H9 (cell line): Measurements from ENCODE around the gene RBL1. TPM values are rescaled to one million over a fixed set of nuclear protein-coding genes. Genes with fewer than 3 reads are reported as not detected.

Experiments used
- DNase-seq: peaks from one replicate; pipeline ENCODE4 v3.0.0-alpha.2; 2017
- H2AFZ ChIP-seq: one replicate; pipeline ENCODE4 v1.6.1; 2013; ENCODE audit warnings: mild to moderate bottlenecking, low read length, control low read depth, moderate library complexity
- H2AK5ac ChIP-seq: 2 replicates; pipeline ENCODE4 v1.6.1; 2013; ENCODE audit warnings: low read length, control low read depth, mixed read lengths; ENCODE audit not compliant: insufficient read length
- H2BK120ac ChIP-seq: one replicate; pipeline ENCODE4 v1.6.1; 2013; ENCODE audit warnings: low read depth, mild to moderate bottlenecking, low read length, control low read depth, inconsistent platforms; ENCODE audit not compliant: poor library complexity, severe bottlenecking
- H2BK12ac ChIP-seq: 2 replicates; pipeline ENCODE4 v1.6.1; 2013; ENCODE audit warnings: low read length, control low read depth, mixed read lengths, low read depth; ENCODE audit not compliant: insufficient read length
- H2BK15ac ChIP-seq: 2 replicates; pipeline ENCODE4 v1.6.1; 2013; ENCODE audit warnings: low read depth, low read length, control low read depth
- H2BK20ac ChIP-seq: one replicate; pipeline ENCODE4 v1.6.1; 2013; ENCODE audit warnings: low read depth, mild to moderate bottlenecking, low read length, control low read depth, inconsistent platforms; ENCODE audit not compliant: poor library complexity, severe bottlenecking
- H2BK5ac ChIP-seq: 2 replicates; pipeline ENCODE4 v1.6.1; 2013; ENCODE audit warnings: low read length, control low read depth, mixed read lengths; ENCODE audit not compliant: insufficient read length
- H3K14ac ChIP-seq: 2 replicates; pipeline ENCODE4 v1.6.1; 2013; ENCODE audit warnings: low read length, control low read depth; ENCODE audit not compliant: insufficient read depth
- H3K18ac ChIP-seq: 2 replicates; pipeline ENCODE4 v1.6.1; 2013; ENCODE audit warnings: low read depth, mild to moderate bottlenecking, mixed read lengths, low read length, control low read depth; ENCODE audit not compliant: insufficient read length
- H3K23ac ChIP-seq: 2 replicates; pipeline ENCODE4 v1.6.1; 2013; ENCODE audit warnings: low read length, control low read depth, mixed read lengths, low read depth; ENCODE audit not compliant: insufficient read length
- H3K23me2 ChIP-seq: 2 replicates; pipeline ENCODE4 v1.6.1; 2013; ENCODE audit warnings: low read depth, mild to moderate bottlenecking, mixed read lengths, low read length, control low read depth; ENCODE audit not compliant: insufficient read length, poor library complexity, severe bottlenecking
- H3K27ac ChIP-seq: 2 replicates; pipeline ENCODE4 v1.5.1; 2013; ENCODE audit warnings: low read length, control low read depth, mixed read lengths, low read depth; ENCODE audit not compliant: insufficient read length
- H3K27me3 ChIP-seq: 2 replicates; pipeline ENCODE4 v1.6.1; 2013; ENCODE audit warnings: low read length, control low read depth, inconsistent platforms; ENCODE audit not compliant: insufficient read depth
- H3K4ac ChIP-seq: 2 replicates; pipeline ENCODE4 v1.6.1; 2013; ENCODE audit warnings: low read depth, mild to moderate bottlenecking, control low read depth, inconsistent platforms, low read length, moderate library complexity
- H3K4me1 ChIP-seq: 2 replicates; pipeline ENCODE4 v1.6.1; 2013; ENCODE audit warnings: low read length, control low read depth, inconsistent platforms; ENCODE audit not compliant: insufficient read depth
- H3K4me2 ChIP-seq: 2 replicates; pipeline ENCODE4 v1.6.1; 2013; ENCODE audit warnings: low read length, control low read depth, mixed read lengths; ENCODE audit not compliant: insufficient read length, insufficient read depth
- H3K56ac ChIP-seq: 2 replicates; pipeline ENCODE4 v1.6.1; 2013; ENCODE audit warnings: low read depth, mild to moderate bottlenecking, mixed read lengths, low read length, control low read depth; ENCODE audit not compliant: insufficient read length
- H3K79me1 ChIP-seq: 2 replicates; pipeline ENCODE4 v1.6.1; 2013; ENCODE audit warnings: low read depth, mild to moderate bottlenecking, moderate library complexity, low read length, control low read depth, inconsistent platforms; ENCODE audit not compliant: insufficient read depth, poor library complexity, severe bottlenecking
- H3K79me2 ChIP-seq: 2 replicates; pipeline ENCODE4 v1.6.1; 2013; ENCODE audit warnings: low read length, control low read depth, inconsistent platforms; ENCODE audit not compliant: insufficient read depth
- H3K9ac ChIP-seq: 2 replicates; pipeline ENCODE4 v1.6.1; 2013; ENCODE audit warnings: low read length, control low read depth, mixed read lengths; ENCODE audit not compliant: insufficient read length; ENCODE audit errors: extremely low read depth
- H3K9me3 ChIP-seq: one replicate; pipeline ENCODE4 v1.6.1; 2013; ENCODE audit warnings: low read depth, low read length, inconsistent platforms; ENCODE audit not compliant: control insufficient read depth
- H3T11ph ChIP-seq: one replicate; pipeline ENCODE4 v1.6.1; 2013; ENCODE audit warnings: mild to moderate bottlenecking, low read length, control low read depth, inconsistent platforms
- H4K20me1 ChIP-seq: one replicate; pipeline ENCODE4 v1.6.1; 2013; ENCODE audit not compliant: control insufficient read depth, insufficient read length, insufficient read depth
- H4K5ac ChIP-seq: 2 replicates; pipeline ENCODE4 v1.6.1; 2013; ENCODE audit warnings: low read depth, mild to moderate bottlenecking, mixed read lengths, low read length, control low read depth; ENCODE audit not compliant: insufficient read length
- H4K8ac ChIP-seq: replicated peaks from 2 replicates; pipeline ENCODE4 v1.6.1; 2013; ENCODE audit warnings: low read length, control low read depth, mixed read lengths, low read depth; ENCODE audit not compliant: insufficient read length
- H4K91ac ChIP-seq: 2 replicates; pipeline ENCODE4 v1.6.1; 2013; ENCODE audit warnings: low read depth, mild to moderate bottlenecking, moderate library complexity, mixed read lengths, low read length, control low read depth; ENCODE audit not compliant: insufficient read length
- H3K27ac Mint-ChIP-seq, 3 experiments: 2 replicates in 2 of 3; 3 replicates in 1 of 3; pipeline ENCODE4 v1.8.0; 2020 to 2021; ENCODE audit warnings: mixed read lengths in 3 of 3, mild to moderate bottlenecking in 1 of 3, moderate library complexity in 1 of 3
- H3K27me3 Mint-ChIP-seq: 2 replicates; pipeline ENCODE4 v1.8.0; 2021; ENCODE audit warnings: low read depth, mild to moderate bottlenecking, moderate library complexity, mixed read lengths
- H3K36me3 Mint-ChIP-seq, 3 experiments: 2 replicates in 2 of 3; 3 replicates in 1 of 3; pipeline ENCODE4 v1.8.0; 2020 to 2021; ENCODE audit warnings: low read depth in 3 of 3, mixed read lengths in 3 of 3; ENCODE audit not compliant: insufficient read depth in 1 of 3
- H3K4me1 Mint-ChIP-seq, 2 experiments: 2 replicates each; pipeline ENCODE4 v1.8.0; 2020; ENCODE audit warnings: mixed read lengths in 2 of 2
- H3K4me3 Mint-ChIP-seq, 2 experiments: 2 replicates in 1 of 2; 3 replicates in 1 of 2; pipeline ENCODE4 v1.8.0; 2020 to 2021; ENCODE audit warnings: mild to moderate bottlenecking in 2 of 2, mixed read lengths in 2 of 2, moderate library complexity in 1 of 2
- H3K9me3 Mint-ChIP-seq, 2 experiments: 2 replicates in 1 of 2; 3 replicates in 1 of 2; pipeline ENCODE4 v1.8.0; 2020; ENCODE audit warnings: mild to moderate bottlenecking in 2 of 2, mixed read lengths in 2 of 2, moderate library complexity in 1 of 2
- CTCF ChIP-seq: fragments of 200-600 bp; sonication (generic); conservative IDR thresholded peaks from 3 replicates; pipeline ENCODE4 v1.8.0; 2021; ENCODE audit warnings: antibody characterized with exemption, mild to moderate bottlenecking
- WGBS: extraction: QIAGEN DNeasy Blood & Tissue Kit; methylation state at CpG from one replicate; pipeline ENCODE4 v1.1.7; 2013; ENCODE audit warnings: missing lambda C conversion rate, low lambda C conversion rate, mixed read lengths; ENCODE audit not compliant: insufficient read length; ENCODE audit errors: extremely low coverage; 5-methylcytosine and 5-hydroxymethylcytosine counted together
- total RNA-seq: library from RNA; stranded (reverse); gene quantifications from 2 replicates; pipeline ENCODE4 v1.2.1, GENCODE V29; 2021

The RBL1 gene
- total RNA-seq, 1 experiment from 2014 or later = 14.1 TPM

GRCh38 chr20:37144856-37145404, 49.1 kb upstream of the RBL1 start:
- Histone ChIP-seq H2BK5ac (no peak overlapping the region), H3K4me2 (no peak overlapping the region), H3K18ac (no peak overlapping the region), H3K27me3 (no peaks in the 10 kb centered on the region), H3K79me2 (no peaks in the 10 kb centered on the region), H2BK20ac (no peak overlapping the region), H2AFZ (no peak overlapping the region), H4K8ac (no peak overlapping the region), H3K56ac (no peak overlapping the region), H3K4ac (no peak overlapping the region), H2AK5ac (no peak overlapping the region), H2BK15ac (no peak overlapping the region), H4K5ac (no peak overlapping the region), H3K4me1 (no peaks in the 10 kb centered on the region), H4K91ac (no peak overlapping the region), H3K23ac (no peak overlapping the region), H3T11ph (no peak overlapping the region), H3K14ac (no peak overlapping the region), H3K9ac (no peak overlapping the region), H3K27ac (no peak overlapping the region), H2BK12ac (no peak overlapping the region), H3K79me1 (no peaks in the 10 kb centered on the region), H3K9me3 (no peaks in the 10 kb centered on the region), H4K20me1 (no peaks in the 10 kb centered on the region), H3K23me2 (no peaks in the 10 kb centered on the region), H2BK120ac (no peak overlapping the region)
- TF ChIP-seq CTCF = no peak
- no peak for DNase-seq
- H3K27ac Mint-ChIP-seq = no peak overlapping the region
- H3K27me3 Mint-ChIP-seq = no peaks in the 10 kb centered on the region
- no peak overlapping the region for H3K4me3 Mint-ChIP-seq
- no CpG with 5 or more reads among the region's 8 CpGs for WGBS
- H3K4me1 Mint-ChIP-seq = no peaks in the 10 kb centered on the region
- no peaks in the 10 kb centered on the region; a peak in 1 of 7 replicates for H3K36me3 Mint-ChIP-seq
- no peaks in the 10 kb centered on the region for H3K9me3 Mint-ChIP-seq
